ENCODE results near the gene SLC35B2.

The SLC35B2 gene
- total RNA-seq = 11.9 to 41.2 (median 23.5) reads per million in 17 experiments

GRCh38 chr6:44257025-44257752 is at the start of gene SLC35B2:
Gene SLC35B2 (minus strand): TSS chr6:44257528. CDS start chr6:44257410, 118 bp downstream.
- peak; percentile 75 to 88 (median 82) for DNase-seq

- DNase-seq = no peak
These were observed 49.4 kb upstream of the SLC35B2 start for GRCh38 chr6:44306710-44307109.

GRCh38 chr6:44305200-44305725 is 47.9 kb upstream of the SLC35B2 start:
- no peak for DNase-seq

- peak; percentile 56 to 73 (median 60) for DNase-seq
These were observed 47.2 kb upstream of the SLC35B2 start for GRCh38 chr6:44304282-44305199.

- no peak for DNase-seq
These were observed 46.5 kb upstream of the SLC35B2 start for GRCh38 chr6:44303842-44304241.

GRCh38 chr6:44302856-44303255 is 45.5 kb upstream of the SLC35B2 start:
- no peak for DNase-seq

- no peak for DNase-seq
These were observed 44.6 kb upstream of the SLC35B2 start for GRCh38 chr6:44301782-44302564.

- no peak for DNase-seq
These were observed 43.8 kb upstream of the SLC35B2 start for GRCh38 chr6:44301106-44301505.

GRCh38 chr6:44300292-44300823 is 43.0 kb upstream of the SLC35B2 start:
- no peak for DNase-seq

GRCh38 chr6:44298864-44299263 is 41.5 kb upstream of the SLC35B2 start:
- DNase-seq = no peak

- no peak for DNase-seq
These were observed 40.9 kb upstream of the SLC35B2 start for GRCh38 chr6:44298055-44298803.

GRCh38 chr6:44297063-44298038 is 40.0 kb upstream of the SLC35B2 start:
- peak; percentile 37 to 76 (median 52) for DNase-seq

GRCh38 chr6:44294832-44295791 is 37.8 kb upstream of the SLC35B2 start:
- no peak for DNase-seq

GRCh38 chr6:44292661-44293365 is 35.5 kb upstream of the SLC35B2 start:
- DNase-seq = no peak

- no peak for DNase-seq
These were observed 34.5 kb upstream of the SLC35B2 start for GRCh38 chr6:44291841-44292240.

- no peak for DNase-seq
These were observed 32.5 kb upstream of the SLC35B2 start for GRCh38 chr6:44289726-44290260.

GRCh38 chr6:44286747-44287146 is 29.4 kb upstream of the SLC35B2 start:
- no peak for DNase-seq

- DNase-seq = no peak
These were observed 28.9 kb upstream of the SLC35B2 start for GRCh38 chr6:44286285-44286565.
